HG02885 (cell line): Measurements from ENCODE around the gene CACNA1E.

Experiments used
- ATAC-seq: cut with Tn5 transposase; IDR thresholded peaks from one replicate; pipeline ENCODE4 v1.9.1; 2021; ENCODE audit warnings: mild to moderate bottlenecking; ENCODE audit not compliant: unreplicated experiment, poor library complexity

Gene CACNA1E

GRCh38 chr1:181557313-181557712 lies 74.0 kb downstream of the CACNA1E start:
- no peak for ATAC-seq

GRCh38 chr1:181558416-181558815 lies 75.1 kb downstream of the CACNA1E start:
- no peak for ATAC-seq

DNA sequence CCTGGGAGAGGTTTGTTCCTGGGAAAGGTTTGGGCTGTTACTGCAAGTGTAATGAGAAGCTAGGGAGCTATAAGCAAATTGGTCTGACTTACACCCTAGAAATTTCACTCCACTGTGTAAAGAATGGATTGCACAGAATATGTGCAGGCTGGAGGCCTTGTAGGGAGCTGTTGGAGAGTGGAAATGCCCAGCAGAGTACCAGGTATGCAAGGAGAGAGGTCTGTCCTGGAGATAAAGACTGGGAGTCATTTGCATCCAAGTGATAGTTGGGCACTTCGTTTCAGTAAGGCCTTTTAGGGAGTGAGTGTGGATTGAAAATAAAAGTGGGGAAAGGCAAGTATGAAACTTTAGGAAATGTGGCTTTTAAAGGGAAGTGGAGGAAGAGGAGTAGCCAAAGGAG lies 75.8 kb downstream of the CACNA1E start:
- no peak for ATAC-seq

DNA sequence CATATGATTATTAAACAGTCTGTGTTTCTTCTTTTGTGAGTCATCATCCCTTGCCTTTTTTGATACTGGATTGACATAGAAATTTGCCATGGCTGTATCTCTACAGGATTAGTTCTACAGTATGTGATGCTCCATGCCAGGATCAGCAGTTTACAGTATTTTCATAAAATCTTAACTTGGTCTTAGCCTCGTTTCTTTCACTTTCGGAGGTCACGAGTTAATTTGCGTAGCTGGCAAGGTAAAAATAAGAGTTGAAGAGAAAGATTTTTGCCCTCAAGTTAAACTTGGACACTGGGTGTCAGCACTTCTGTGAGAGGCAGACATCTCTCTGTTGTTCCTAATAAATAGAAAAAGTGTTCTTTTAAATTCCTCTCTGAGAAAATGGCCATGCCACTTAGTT lies 79.1 kb downstream of the CACNA1E start:
- no peak for ATAC-seq

DNA sequence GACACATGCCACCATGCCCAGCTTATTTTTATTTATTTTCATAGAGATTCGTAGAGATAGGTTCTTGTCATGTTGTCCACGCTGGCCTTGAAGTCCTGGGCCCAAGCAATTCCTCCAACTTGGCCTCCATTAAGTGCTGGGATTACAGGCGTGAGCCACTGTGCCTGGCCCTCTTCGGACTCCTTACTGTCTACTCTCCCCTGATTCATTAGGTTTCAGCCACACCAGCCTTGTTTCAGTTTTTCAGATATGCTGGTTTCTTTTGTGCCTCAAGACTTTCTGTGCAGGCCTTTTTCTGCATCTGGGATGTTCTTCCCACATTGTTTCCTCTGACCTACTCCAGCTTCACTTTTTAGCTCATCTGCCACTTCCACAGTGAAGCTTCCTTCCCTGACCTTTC lies 85.4 kb downstream of the CACNA1E start:
- ATAC-seq: no peak

DNA sequence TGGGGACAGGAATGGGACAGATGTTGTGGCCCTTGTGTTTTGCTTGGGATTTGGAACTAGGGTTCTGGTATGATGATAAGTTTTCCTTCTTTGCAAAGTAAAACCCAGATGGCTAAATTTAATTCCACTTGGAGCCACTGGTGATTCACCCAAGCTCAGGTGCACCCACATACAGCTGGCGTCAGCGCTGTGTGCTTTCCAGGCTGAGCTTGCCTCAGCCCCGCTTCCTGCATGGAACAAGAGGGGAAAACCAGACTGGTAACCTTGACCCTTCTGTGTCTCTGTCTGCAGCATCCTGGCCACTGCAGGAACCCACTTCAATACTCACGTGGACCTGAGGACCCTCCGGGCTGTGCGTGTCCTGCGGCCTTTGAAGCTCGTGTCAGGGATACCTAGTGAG lies 94.2 kb downstream of the CACNA1E start:
- no peak for ATAC-seq

DNA sequence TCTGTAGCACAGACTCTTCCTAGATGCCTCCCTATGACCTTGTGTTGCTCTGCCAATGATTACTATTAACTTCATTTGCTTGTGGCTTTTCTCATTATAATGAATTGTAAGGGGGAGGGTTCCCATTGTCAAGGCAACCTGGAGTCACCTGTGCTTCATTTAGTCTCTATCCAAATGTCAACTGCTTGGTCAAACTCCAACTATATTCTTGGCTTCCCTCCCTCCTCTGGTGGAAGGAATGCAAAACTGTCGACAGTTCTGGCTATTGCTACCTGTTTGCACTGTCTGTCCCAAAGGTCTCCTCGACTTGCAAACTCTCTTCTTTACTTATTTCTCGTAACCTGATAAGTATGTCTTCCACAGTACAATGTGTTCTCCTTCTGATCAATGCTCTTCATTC lies 100.3 kb downstream of the CACNA1E start:
- no peak for ATAC-seq

GRCh38 chr1:181587870-181588438 lies 104.6 kb downstream of the CACNA1E start:
- ATAC-seq: no peak

DNA sequence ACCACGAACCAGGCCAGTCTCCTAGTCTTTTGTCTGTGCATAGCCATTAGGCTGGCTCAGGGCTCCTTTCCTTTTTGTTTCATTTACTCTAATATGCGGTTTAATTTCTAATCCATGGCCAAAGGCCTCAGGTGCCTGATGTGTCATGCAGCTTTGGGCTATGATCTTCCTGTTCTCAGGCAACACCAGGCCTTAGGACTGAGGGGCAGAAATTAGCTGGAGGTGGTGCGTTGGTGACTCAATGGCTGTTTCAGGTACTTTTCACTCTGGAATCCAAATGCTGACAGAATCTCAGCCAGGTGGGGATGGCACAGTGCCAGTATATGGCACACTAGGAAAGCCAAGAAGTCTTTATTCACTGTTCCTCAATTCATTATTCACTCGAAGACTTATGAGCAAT lies 105.3 kb downstream of the CACNA1E start:
- ATAC-seq: no peak

DNA sequence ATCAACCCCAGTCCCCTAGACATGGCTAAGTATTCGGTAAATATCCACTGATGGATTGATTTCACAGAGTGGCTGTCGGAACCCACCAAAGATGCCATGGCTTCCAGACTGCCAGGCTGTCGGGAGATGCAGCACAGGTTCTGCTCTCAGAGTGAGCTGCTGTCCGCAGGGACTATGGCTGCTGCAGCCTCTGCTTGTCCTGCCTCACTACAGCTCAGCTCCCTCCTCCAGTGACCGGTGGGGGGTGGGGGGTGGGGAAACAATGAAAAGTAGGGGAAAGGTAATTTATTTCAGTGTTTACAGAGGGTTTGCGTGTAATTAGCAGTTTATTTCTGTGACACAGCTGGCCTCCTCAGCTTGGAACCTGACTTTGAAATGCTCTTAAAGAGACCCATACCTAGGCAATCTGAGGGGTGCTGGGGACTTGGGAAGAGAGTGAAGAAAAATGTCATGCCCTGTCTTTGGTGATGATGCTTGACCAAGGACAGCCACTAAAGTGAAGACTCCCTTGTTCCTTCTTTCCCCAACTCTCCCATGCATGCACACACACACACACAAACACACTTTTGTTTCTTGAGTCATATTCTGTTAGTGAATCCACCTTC lies 109.0 kb downstream of the CACNA1E start:
- no peak for ATAC-seq

DNA sequence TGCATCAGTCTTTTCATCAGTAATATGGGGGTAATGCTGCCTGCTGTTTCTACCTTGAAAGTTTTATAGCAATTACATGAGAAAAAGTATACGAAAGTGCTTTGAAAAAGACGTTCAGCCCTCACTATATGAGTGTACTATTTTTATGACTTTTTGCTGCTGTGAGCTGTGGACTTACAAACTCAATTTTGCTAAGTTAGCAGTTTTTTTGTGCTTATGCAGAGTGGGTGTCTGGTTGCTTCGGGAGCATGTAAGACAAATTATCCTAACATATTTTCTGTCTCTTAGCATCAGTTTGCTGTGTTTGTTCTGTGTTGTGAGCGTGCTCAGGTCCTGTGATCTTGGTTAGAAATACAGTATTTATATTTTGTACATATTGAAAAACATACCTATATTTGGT lies 109.7 kb downstream of the CACNA1E start:
- no peak for ATAC-seq

DNA sequence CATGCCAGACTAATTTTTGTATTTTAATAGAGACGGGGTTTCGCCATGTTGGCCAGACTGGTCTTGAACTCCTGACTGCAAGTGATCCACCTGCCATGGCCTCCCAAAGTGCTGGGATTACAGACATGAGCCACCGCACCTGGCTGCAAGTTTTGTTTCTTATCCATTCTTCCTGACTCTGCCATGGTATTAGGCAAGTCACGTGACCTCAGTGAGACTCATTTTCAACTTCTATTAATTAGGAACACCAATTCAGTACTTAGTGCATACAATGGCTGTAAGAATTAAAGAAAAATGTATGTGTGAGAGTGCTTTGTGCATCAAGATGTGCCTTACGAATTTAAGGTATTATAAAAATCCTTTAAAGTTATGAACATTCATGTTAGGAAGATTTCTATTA lies 111.2 kb downstream of the CACNA1E start:
- no peak for ATAC-seq

DNA sequence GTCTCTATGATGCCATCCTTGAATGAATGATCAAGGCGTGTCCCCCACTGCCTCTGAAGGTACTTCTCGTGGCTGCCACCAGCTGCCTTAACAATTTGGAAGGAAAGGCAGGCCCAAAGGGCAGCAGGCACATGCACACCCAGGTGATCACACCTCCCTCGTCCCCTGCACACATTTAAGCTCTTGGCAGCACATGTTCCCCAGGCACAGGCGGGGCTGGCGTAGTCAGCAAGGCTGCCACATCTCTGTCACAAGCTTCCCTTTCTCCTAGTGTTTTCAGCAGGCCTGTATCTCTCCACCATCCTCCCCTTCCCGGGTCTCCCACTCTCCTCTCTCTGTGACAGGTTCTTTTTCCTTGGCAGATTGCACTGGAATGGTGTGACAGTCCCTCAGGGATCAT lies 111.9 kb downstream of the CACNA1E start:
- no peak for ATAC-seq

GRCh38 chr1:181601186-181601950 lies 118.1 kb downstream of the CACNA1E start:
- ATAC-seq: no peak

DNA sequence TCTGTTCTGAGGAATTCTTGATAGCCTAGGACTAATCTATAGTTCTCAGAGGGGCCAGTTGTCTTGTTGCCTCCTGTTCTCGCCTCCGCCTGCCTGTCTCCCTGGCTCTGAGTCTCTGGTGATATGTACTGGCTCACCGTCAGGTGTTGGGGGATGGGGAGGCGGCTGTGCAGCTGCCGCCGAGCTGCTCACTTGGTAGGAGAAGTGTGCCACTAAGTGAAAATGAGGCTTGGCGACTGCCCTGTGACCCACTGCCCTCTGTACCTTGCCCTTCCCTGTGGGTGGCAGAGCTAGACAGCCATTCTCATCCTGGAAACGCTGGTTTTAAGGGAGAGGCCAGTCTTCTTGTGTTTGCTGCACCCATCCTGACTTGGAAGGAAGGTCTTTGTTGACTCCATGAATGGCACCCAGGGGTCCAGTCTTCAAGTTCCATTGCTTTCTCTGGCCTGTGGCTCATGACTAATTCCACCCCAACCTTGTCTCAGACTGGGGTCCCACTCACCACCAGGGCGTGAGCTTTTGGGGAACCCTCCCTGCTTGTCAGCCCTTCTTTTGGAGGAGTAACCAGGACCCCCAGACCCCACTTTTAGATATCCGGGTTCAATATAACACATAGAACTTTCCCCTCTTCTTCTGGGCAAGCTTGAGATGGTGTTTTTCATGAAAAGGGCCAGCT lies 120.6 kb downstream of the CACNA1E start:
- no peak for ATAC-seq

DNA sequence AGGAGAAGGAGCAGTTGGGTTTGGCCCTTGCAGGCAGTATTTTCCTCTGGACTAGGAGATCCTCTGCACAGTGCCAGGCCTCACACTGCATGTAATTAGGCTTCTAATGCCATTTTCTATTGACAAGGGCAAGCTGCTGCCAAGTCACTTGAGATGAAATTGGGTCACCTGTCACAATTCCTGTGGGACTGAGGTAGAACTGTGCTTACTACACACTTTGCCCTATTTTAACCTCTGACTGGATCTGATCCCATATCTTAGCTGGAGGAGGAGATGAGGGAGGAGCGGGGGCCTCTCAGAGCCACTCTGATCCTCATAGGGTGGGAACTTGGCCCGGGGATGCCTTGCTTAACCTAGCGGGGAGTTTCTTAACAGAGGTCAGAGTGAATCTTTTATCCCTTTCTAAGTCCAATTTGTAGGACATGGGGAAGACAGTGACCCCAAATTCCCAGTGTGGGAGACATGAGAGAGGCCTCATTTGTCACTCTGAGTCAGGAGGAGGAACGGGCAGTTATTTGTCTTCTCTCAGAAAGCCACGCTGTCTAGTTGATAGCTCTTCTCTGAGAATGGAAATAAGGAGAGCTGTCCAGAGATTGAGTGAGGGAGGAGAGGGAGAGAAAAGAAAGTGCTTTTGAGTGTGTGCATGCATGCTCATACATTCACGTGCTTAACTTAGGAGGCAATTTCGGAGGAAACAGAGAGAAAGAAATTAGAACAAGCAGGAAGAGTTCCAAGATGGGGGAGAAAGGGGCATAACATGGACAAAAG lies 121.3 kb downstream of the CACNA1E start:
- no peak for ATAC-seq

DNA sequence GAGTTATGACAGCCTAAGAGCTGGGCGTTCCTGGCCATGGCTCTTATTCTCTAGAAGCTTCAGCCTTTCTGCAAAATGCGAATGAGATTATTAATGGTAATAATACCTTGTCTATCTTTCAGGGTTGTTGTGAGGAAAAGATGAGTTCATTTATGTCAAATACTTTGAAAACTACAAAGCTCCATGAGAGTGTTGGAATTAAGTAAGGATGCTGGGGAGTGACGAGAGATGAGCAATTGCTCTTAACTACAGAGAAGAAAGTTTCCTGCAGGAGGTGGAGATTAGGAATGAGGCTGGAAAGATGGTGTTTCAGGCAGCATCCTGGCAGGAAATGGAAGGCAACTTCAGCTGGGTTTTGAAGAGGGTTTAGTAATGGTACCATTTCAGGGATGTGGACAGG lies 124.2 kb downstream of the CACNA1E start:
- ATAC-seq: no peak

GRCh38 chr1:181608386-181608785 lies 125.1 kb downstream of the CACNA1E start:
- ATAC-seq: no peak

- no peak for ATAC-seq
These were observed 125.6 kb downstream of the CACNA1E start for GRCh38 chr1:181608948-181609347.

GRCh38 chr1:181612100-181612499 lies 128.8 kb downstream of the CACNA1E start:
- no peak for ATAC-seq

- no peak for ATAC-seq
These were observed 135.2 kb downstream of the CACNA1E start for GRCh38 chr1:181618559-181618958.
